Activated gamma-delta T cell (primary cell): ENCODE measurements around the gene CEBPG.

ENCODE experiments used
- DNase-seq: peaks from one replicate; lab custom pipeline; 2025; lab: John Stamatoyannopoulos, UW
- total RNA-seq, 2 donors: gene quantifications; one replicate each; lab custom pipeline; 2026; lab: John Stamatoyannopoulos, UW

CEBPG gene
- 72.8 to 88.3 reads per million in 2 donors for total RNA-seq

- DNase-seq = peak; percentile 94
These were observed at the start of gene CEBPG for GRCh38 chr19:33373453-33374235. Gene CEBPG, plus strand, starts transcription at chr19:33373709. Its CDS starts 5,531 bp downstream, at chr19:33379240.

GRCh38 chr19:33324628-33325027 is 48.9 kb upstream of the CEBPG start:
- no peak for DNase-seq

- DNase-seq = no peak
These were observed 47.6 kb upstream of the CEBPG start for GRCh38 chr19:33325920-33326319.

GRCh38 chr19:33329060-33329459 is 44.4 kb upstream of the CEBPG start:
- no peak for DNase-seq

- no peak for DNase-seq
These were observed 43.8 kb upstream of the CEBPG start for GRCh38 chr19:33329736-33330135.

- no peak for DNase-seq
These were observed 41.3 kb upstream of the CEBPG start for GRCh38 chr19:33332248-33332647.

- no peak for DNase-seq
These were observed 40.4 kb upstream of the CEBPG start for GRCh38 chr19:33333151-33333550.

- DNase-seq = no peak
These were observed 39.9 kb upstream of the CEBPG start for GRCh38 chr19:33333642-33334041.

GRCh38 chr19:33334271-33334670 is 39.2 kb upstream of the CEBPG start:
- DNase-seq = no peak

- no peak for DNase-seq
These were observed 38.1 kb upstream of the CEBPG start for GRCh38 chr19:33335446-33335845.

GRCh38 chr19:33339016-33339984 is 34.2 kb upstream of the CEBPG start:
- DNase-seq = no peak

GRCh38 chr19:33340991-33341390 is 32.5 kb upstream of the CEBPG start:
- no peak for DNase-seq

- no peak for DNase-seq
These were observed 30.2 kb upstream of the CEBPG start for GRCh38 chr19:33343301-33343700.

GRCh38 chr19:33343859-33344572 is 29.5 kb upstream of the CEBPG start:
- DNase-seq = no peak

- DNase-seq = no peak
These were observed 29.0 kb upstream of the CEBPG start for GRCh38 chr19:33344573-33344925.

- no peak for DNase-seq
These were observed 28.3 kb upstream of the CEBPG start for GRCh38 chr19:33345163-33345562.

GRCh38 chr19:33346665-33347064 is 26.8 kb upstream of the CEBPG start:
- DNase-seq = no peak

GRCh38 chr19:33347300-33347699 is 26.2 kb upstream of the CEBPG start:
- no peak for DNase-seq

GRCh38 chr19:33348301-33349010 is 25.1 kb upstream of the CEBPG start:
- no peak for DNase-seq

GRCh38 chr19:33349319-33350289 is 23.9 kb upstream of the CEBPG start:
- no peak for DNase-seq
